Effector CD4-positive, alpha-beta T cell (primary cell): ENCODE results near the gene TNNT3.

Source experiments
- DNase-seq: peaks from one replicate; pipeline ENCODE4 v3.0.0-alpha.2; 2020

TNNT3 gene

GRCh38 chr11:1964348-1964747, 44.8 kb downstream of the TNNT3 start:
- DNase-seq = no peak

DNA sequence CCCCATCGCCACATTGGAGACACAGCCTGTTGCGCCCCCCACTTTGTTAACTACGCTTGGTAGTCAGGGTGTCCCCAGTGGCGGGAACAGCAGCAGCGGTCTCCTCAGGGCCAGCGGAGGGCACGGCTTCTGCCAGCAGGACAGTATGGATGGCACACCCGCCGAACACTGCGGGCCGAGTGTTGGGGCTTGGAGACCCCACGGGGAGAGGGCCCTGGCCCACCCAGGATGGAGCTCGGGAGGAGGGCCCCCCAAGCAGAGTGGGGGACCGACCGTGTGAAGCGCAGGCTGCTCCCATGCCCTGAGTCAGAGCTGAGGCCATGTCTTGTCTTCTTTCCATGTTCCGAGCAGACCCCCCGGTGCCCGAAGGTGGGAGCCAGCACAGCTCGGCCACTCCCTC, 45.5 kb downstream of the TNNT3 start:
- no peak for DNase-seq

GRCh38 chr11:1966531-1966930, 47.0 kb downstream of the TNNT3 start:
- DNase-seq = no peak

GRCh38 chr11:1967641-1968225, 48.2 kb downstream of the TNNT3 start:
- no peak for DNase-seq

DNA sequence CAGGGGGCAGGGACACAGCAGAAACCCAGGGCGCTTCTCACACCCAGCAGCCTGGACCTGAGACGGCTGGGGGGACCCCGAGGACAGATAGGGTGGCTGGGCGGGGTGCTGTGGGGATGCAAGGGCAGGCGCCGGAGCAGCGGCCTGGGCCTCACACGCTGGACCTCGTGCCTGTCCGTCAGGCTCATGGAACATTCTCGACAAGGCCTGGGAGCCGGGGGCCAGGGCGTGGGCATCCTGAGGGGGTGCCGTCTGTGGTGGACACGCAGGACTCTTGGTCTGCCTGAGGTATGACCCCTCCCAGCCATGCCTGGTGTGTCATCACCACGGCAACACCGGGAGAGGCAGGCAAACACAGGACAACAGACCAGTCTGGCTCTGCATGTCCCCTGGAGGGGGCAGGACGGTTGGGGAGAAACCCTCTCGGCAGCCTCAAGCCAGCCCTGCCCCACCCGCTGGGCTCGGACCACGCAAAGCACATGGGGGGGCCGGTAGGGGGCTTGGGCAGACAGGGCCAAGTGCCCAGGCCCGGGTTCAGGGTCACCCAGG, 49.0 kb downstream of the TNNT3 start:
- no peak for DNase-seq

DNA sequence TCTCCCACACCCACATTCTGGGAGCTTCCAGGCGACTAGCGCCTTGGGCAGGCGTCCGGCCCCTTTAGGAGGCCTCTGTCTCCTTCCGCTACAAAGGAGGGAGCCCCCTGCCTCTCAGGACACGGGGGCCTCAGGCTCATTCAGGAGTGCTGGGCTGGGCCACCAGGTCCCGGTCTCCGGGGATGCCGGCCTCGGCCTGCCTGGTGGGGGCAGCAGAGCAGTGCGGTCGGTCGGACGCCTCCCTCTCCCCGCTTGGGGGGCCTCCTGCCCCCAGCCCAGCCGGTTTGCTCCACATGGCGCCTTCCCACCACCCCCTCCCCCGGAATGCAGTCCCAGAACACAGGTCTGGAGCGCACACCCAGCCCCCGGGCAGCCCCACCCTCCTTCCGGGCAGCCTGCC, 49.5 kb downstream of the TNNT3 start:
- DNase-seq = no peak

DNA sequence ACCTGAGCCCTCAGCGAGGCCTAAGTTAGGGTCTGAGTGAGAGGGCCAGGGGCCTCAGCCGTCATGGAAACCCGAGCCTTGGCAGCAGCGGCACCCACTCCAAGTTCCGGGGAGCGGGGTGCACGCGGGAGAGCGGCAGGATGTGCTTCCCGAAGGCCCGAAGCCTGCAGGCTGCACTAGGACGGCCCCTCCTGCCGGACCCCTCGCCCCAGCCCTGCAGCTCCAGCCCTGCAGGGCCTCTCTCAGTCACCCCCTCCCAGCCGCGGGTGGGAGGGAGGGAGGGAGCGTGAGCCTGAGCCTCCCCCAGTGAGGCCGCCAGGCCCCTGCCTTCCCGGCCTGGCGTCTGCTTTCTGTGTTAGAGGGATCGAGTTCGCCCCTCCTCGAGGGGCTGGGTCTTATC, 50.3 kb downstream of the TNNT3 start:
- DNase-seq = no peak

GRCh38 chr11:1970956-1971355, 51.5 kb downstream of the TNNT3 start:
- DNase-seq = no peak

GRCh38 chr11:1975185-1975584, 55.7 kb downstream of the TNNT3 start:
- no peak for DNase-seq

DNA sequence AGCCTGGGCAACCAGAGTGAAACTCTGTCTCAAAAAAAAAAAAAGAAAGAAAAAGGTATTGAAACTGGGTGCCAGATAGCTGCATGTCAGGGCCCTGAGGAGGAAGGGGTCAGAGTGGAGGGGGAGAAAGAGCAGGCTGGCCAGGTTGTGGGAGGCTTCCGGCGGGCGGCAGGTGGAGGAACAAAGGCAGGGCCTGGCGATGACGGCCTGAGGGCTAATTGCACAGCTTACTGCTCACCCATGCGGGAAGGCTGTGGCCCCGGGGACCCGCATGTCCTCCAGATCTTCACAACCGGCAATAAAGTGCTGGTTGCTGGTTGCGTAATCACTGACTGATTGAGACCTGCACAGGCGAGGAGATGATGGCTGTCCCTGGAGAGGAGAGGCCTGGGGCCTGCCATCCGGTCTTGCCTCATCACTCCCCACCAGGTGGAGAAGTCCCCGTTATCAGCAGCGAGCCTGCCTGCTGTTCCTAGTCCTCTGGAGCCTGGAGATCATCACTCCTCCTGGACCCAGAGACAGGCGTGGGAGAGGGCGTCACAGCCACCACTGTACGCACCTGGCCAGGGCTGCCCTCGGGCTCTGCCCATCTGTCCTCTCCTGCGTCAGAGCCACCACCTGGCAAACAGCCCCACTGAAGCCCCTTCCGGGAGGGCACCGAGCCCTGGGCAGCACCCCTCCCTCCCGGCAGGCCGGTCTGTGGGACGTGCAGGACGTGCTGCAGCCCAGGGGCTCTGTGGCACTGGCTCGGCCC, 59.4 kb downstream of the TNNT3 start:
- no peak for DNase-seq

DNA sequence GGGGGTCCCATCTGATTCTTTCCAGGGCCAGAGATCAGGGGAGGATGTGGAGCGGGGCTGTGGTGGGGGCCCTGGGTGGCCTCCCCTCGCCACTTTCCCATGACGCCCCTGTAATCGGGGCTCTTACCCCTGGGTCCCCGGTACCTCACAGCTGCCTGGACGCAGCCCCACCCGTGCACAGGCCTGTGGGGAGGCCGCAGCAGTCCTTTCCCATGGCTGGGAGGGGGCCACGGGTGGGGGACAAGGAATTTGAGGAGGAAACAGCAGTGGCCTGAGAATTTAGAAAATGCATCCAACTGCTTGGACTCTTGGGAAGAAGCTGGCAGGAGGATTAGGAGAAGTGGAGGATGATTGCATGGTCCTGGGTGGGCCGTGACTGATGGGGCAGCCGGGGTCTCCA, 60.1 kb downstream of the TNNT3 start:
- no peak for DNase-seq

DNA sequence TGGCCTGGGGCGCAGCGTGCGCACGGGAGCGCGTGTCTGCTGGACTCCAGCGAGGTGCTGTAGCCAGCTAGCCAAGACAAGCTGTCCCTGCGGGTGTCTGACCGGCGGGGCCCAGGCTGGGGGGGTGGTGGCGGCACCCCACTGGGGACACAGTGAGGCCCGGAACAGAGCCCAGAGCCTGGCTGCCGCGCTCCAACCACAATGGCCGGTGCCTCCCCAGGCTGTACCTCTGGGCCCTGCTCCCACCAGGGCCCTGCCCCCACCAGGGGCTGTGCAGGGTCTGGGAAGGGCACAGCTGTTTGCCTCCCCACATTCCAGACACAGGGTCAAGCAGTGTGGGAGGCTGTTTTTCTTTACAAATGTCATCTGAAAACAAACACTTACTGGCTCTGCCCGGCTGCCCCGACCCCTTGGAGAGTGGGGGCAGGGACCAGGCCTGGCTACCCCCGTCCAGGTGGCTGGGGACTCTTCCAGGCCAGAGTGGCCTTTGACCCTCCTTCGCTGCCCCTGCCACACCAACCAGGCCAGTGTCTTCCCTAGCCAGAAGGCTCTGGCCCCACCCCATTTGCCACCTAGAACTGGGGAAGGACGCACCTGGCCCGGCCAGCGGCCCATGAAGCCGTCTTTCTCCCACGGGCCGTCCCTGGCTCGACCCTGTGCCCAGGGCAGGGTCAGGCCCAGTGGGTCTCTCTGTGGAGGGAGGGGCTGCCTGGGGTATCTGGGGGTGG, 63.5 kb downstream of the TNNT3 start:
- DNase-seq = no peak

DNA sequence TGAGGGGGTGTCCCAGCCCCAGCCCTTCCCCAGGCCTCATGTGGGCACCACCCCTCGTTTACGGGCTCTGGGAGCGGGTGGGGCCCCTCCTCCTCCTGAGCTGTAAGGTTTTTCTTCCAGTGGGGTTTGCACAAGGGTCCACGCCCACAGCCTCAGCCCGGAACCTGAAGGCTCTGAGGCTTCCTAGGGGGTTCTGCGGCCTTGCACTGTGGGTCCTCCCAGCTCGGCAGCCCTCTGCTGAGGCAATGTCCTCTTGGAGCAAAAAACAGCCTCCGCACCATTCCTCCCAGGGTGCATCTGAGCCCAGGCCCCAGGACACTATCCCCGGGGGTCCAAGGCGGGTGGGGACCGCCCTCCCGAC, 64.1 kb downstream of the TNNT3 start:
- no peak for DNase-seq

DNA sequence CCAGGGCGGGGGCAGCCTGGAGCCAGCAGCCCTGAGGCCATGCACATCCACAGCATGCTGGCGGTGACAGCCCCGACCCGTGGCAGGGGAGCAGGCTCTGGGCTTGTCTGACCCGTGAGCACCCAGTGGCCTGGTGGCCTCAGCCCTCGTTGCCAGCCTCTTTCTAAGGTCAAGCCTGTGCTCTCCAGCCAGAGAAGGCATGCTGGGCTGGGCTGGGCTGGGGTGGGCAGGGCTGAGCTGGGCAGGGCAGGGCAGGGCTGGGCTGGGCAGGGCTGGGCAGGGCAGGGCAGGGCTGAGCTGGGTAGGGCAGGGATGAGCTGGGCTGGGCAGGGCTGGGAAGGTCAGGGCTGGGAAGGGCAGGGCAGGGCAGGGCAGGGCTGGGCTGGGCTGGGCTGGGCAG, 67.5 kb downstream of the TNNT3 start:
- no peak for DNase-seq

GRCh38 chr11:1988174-1988573, 68.7 kb downstream of the TNNT3 start:
- no peak for DNase-seq
